Stomach smooth muscle (tissue), 2 donors: ENCODE results near the gene FLNA.
"Not testable (repeated sequence)": the region's sequence is repeated elsewhere in the genome, so short reads cannot be mapped to it uniquely, and the experiment has no call there.

Source experiments
- H3K27ac ChIP-seq: one replicate; pipeline ENCODE4 v1.7.0; 2013; ENCODE audit warnings: mild to moderate bottlenecking, low read length, inconsistent platforms
- H3K27me3 ChIP-seq, 2 donors: one replicate each; pipeline ENCODE4 v1.7.0; 2013; ENCODE audit warnings: low read length in 2 of 2; ENCODE audit not compliant: insufficient read depth in 2 of 2, control insufficient read depth in 1 of 2
- H3K36me3 ChIP-seq, 2 donors: one replicate each; pipeline ENCODE4 v1.7.0; 2013; ENCODE audit warnings: low read length in 2 of 2; ENCODE audit not compliant: control insufficient read depth in 2 of 2, insufficient read depth in 2 of 2
- H3K4me1 ChIP-seq: one replicate; pipeline ENCODE4 v1.7.0; 2013; ENCODE audit warnings: low read length; ENCODE audit not compliant: control insufficient read depth, insufficient read depth
- H3K4me3 ChIP-seq, 2 donors: one replicate each; pipeline ENCODE4 v1.7.0; 2013; ENCODE audit warnings: low read length in 2 of 2
- H3K9ac ChIP-seq, 2 donors: one replicate each; pipeline ENCODE4 v1.7.0; 2013; ENCODE audit warnings: low read length in 2 of 2, mild to moderate bottlenecking in 1 of 2
- H3K9me3 ChIP-seq, 2 donors: one replicate each; pipeline ENCODE4 v1.7.0; 2013; ENCODE audit warnings: low read length in 2 of 2; ENCODE audit not compliant: control insufficient read depth in 2 of 2
- donor health status: healthy.
- donor health status: Pancreatic carcinoma.

Gene FLNA

GRCh38 chrX:154408659-154409221 is 34.3 kb upstream of the FLNA start:
- Histone ChIP-seq H3K27me3 (peaks cover 0 to 3% of the 10 kb centered on the region in 2 donors), H3K36me3 (peaks cover 0 to 1% of the 10 kb centered on the region in 2 donors), H3K27ac (no peak overlapping the region), H3K9me3 (no peaks in the 10 kb centered on the region), H3K4me3 (peak overlapping the region in 1 of 2 donors; percentile 22), H3K4me1 (peaks cover 9% of the 10 kb centered on the region), H3K9ac (peak overlapping the region in 1 of 2 donors; percentile 28)

DNA sequence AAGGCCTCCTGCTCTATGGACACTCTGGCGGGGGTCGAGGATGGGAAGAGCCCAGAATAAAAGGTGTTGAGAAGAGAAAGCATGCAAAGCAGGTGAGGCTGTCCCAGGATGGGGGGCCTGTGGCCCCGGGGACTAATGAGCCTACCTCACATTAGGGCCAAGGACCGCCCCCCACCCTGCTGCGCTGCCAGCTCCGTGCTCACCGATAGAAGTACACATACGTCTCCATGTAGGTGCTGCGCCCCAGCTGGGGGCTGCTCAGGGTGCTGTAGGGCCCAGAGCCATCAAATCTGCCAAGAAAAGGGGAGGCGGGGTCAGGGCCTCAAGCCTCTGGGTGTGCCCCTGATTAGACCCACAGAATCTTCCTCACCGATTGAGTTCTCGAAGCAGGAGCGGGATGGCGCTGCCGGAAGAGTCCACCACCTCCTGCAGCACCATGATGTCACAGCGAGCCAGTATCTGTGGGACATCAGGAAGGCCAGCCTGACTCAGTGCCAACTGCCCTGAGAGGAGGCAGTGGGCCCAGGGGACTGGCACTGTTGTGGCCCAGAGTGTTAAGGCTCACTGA is 30.3 kb upstream of the FLNA start:
- Histone ChIP-seq H3K9ac (no peak overlapping the region), H3K9me3 (no peaks in the 10 kb centered on the region), H3K27me3 (no peaks in the 10 kb centered on the region), H3K4me3 (no peak overlapping the region), H3K36me3 (peaks cover 6 to 7% of the 10 kb centered on the region in 2 donors), H3K27ac (no peak overlapping the region), H3K4me1 (peaks cover 5% of the 10 kb centered on the region)

DNA sequence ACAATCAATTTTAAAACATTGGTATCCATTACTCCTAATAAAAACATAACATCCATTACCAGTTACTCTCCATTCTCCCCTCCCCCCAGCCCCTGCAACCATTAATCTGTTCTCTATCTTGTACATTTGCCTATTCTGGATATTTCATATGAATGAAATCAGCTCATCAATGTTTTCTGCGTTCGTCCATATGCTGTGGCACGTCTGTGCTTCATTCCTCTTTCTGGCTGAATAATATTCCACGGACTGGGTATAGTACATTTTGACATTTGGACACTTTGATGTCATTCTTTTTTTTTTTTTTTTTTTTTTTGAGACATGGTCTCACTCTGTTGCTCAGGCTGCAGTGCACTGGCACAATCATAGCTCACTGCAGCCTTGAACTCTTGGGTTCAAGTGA is 29.4 kb upstream of the FLNA start:
- H3K4me1 ChIP-seq: peaks cover 13% of the 10 kb centered on the region
- H3K27me3 ChIP-seq: no peaks in the 10 kb centered on the region
- H3K36me3 ChIP-seq: peaks cover 11 to 12% of the 10 kb centered on the region in 2 donors
- H3K27ac ChIP-seq: no peak overlapping the region
- no peaks in the 10 kb centered on the region for H3K9me3 ChIP-seq
- no peak overlapping the region for H3K9ac ChIP-seq
- H3K4me3 ChIP-seq: no peak overlapping the region

GRCh38 chrX:154403192-154403591 is 28.8 kb upstream of the FLNA start:
- H3K4me1 ChIP-seq: peaks cover 13% of the 10 kb centered on the region
- H3K4me3 ChIP-seq: no peak overlapping the region
- no peak overlapping the region for H3K27ac ChIP-seq
- H3K36me3 ChIP-seq: peaks cover 11 to 12% of the 10 kb centered on the region in 2 donors
- H3K9me3 ChIP-seq: no peaks in the 10 kb centered on the region
- no peaks in the 10 kb centered on the region for H3K27me3 ChIP-seq
- no peak overlapping the region for H3K9ac ChIP-seq

- H3K27ac ChIP-seq: no peak overlapping the region
Measured at GRCh38 chrX:154402622-154403127, 28.2 kb upstream of the FLNA start.

GRCh38 chrX:154401918-154402621 is 27.6 kb upstream of the FLNA start:
- Histone ChIP-seq H3K27me3 (no peaks in the 10 kb centered on the region), H3K4me3 (no peak overlapping the region), H3K36me3 (peaks cover 11 to 12% of the 10 kb centered on the region in 2 donors), H3K9me3 (no peaks in the 10 kb centered on the region), H3K4me1 (peaks cover 16% of the 10 kb centered on the region), H3K9ac (no peak overlapping the region), H3K27ac (no peak overlapping the region)

More at GRCh38 chrX:154402622-154403127, 28.2 kb upstream of the FLNA start:
- Histone ChIP-seq H3K36me3 (peaks cover 11 to 12% of the 10 kb centered on the region in 2 donors), H3K4me1 (peaks cover 13% of the 10 kb centered on the region), H3K4me3 (no peak overlapping the region), H3K27me3 (no peaks in the 10 kb centered on the region), H3K9ac (no peak overlapping the region), H3K9me3 (no peaks in the 10 kb centered on the region)

DNA sequence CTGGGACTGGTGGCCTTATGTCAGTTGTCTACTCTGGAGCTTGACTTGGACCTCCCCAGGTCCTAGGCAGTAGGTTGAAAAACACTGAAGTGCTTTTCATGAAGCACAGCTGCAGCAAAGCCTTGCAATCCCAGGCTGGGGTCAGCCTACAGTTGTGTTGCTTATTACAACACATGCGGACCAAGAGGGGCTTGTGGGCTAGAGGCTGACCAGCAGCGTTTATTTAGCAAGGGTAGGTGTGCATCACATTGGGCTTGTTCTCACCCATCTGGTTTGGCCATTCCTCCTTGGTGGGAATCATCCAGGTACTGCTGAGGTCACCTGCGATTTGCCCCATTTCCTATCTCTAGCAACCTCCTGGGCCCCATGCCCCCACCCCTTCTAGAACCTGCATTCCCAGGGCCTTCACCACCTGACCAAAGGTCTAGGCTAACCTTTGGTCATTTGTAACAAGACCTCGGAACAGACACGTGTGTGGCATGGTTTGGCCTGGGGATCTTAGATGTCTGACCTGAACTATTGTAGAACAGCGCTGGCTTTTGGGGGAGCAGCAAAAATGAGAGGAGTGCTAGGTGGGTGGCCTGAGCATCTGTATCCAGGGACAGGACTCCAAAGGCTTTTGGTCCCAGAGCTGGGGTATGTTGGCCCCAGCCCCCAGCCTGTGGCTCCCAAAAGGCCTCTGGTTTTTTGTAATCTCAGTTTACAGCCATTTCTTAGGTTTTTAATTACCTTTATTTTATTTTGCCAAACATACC is 26.8 kb upstream of the FLNA start:
- no peaks in the 10 kb centered on the region for H3K27me3 ChIP-seq
- H3K4me3 ChIP-seq: no peak overlapping the region
- no peaks in the 10 kb centered on the region for H3K9me3 ChIP-seq
- peaks cover 11 to 12% of the 10 kb centered on the region in 2 donors for H3K36me3 ChIP-seq
- no peak overlapping the region for H3K27ac ChIP-seq
- H3K4me1 ChIP-seq: peaks cover 16% of the 10 kb centered on the region
- no peak overlapping the region for H3K9ac ChIP-seq

- Histone ChIP-seq H3K4me3 (peak overlapping the region in 1 of 2 donors; percentile 89), H3K4me1 (peaks cover 16% of the 10 kb centered on the region), H3K36me3 (peaks cover 11 to 12% of the 10 kb centered on the region in 2 donors)
- not testable (repeated sequence) for H3K27me3 ChIP-seq, H3K9me3 ChIP-seq, H3K27ac ChIP-seq, H3K9ac ChIP-seq
Measured at GRCh38 chrX:154400369-154400817, 26.0 kb upstream of the FLNA start.

DNA sequence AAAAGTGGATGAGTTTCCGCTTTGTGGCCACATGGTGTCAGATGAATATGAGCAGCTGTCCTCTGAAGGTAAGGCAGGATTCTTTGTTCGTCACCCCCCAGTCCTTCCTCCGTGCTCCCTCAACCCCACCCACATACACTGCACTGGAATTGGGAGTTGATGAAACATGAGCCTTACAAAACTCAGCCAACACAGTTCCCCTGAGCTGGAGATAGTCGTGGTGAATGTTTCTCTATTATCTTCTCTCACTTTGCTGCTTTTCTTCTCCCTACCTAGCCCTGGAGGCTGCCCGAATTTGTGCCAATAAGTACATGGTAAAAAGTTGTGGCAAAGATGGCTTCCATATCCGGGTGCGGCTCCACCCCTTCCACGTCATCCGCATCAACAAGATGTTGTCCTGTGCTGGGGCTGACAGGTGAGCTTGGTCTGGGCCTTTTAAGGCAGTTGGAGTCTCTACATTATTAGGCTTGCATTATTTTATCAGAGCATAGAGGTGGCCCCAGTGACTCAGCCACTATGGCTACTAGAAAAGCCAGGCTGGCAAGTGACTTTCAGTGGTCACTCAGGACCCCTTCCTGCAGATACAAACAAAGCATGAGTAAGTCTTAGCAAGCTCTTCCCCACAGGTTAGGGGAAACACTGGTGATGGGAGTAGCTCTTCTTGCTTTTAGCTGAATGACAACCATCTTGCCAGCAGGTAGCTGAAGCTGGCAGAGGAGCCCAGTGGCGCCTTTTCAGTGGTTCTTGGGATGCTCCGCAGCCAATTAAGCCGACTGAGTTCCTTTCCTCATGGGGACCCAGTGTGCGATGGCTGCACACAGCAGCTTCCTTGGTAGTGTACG is 25.3 kb upstream of the FLNA start:
- Histone ChIP-seq H3K4me3 (peak overlapping the region; percentile 89 to 93), H3K36me3 (peaks cover 11 to 12% of the 10 kb centered on the region in 2 donors), H3K9ac (peak overlapping the region; percentile 42 to 97), H3K4me1 (peaks cover 16% of the 10 kb centered on the region), H3K27ac (peak overlapping the region; percentile 96), H3K9me3 (no peaks in the 10 kb centered on the region), H3K27me3 (no peaks in the 10 kb centered on the region)
